Measurements from ENCODE around the gene MYL4.
"Not testable (repeated sequence)": the region's sequence is repeated elsewhere in the genome, so short reads cannot be mapped to it uniquely, and the experiment has no call there.

DNA sequence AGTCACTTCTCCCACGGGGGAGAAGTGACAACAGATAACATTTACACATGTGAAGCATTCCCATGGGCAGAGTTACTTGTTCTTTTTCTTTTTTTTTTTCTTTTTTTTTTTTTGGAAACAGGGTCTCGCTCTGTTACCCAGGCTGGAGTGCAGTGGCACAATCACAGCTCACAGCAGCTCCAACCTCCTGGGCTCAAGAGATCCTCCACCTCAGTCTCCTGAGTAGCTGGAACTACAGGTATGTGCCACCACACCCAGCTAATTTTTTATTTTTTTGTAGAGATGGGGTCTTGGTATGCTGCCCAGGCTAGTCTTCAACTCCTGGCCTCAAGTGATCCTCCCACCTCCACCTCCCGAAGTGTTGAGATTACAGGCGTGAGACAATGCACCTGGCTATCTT, 40.3 kb upstream of the MYL4 start:
- TF ChIP-seq, protein P1, sequence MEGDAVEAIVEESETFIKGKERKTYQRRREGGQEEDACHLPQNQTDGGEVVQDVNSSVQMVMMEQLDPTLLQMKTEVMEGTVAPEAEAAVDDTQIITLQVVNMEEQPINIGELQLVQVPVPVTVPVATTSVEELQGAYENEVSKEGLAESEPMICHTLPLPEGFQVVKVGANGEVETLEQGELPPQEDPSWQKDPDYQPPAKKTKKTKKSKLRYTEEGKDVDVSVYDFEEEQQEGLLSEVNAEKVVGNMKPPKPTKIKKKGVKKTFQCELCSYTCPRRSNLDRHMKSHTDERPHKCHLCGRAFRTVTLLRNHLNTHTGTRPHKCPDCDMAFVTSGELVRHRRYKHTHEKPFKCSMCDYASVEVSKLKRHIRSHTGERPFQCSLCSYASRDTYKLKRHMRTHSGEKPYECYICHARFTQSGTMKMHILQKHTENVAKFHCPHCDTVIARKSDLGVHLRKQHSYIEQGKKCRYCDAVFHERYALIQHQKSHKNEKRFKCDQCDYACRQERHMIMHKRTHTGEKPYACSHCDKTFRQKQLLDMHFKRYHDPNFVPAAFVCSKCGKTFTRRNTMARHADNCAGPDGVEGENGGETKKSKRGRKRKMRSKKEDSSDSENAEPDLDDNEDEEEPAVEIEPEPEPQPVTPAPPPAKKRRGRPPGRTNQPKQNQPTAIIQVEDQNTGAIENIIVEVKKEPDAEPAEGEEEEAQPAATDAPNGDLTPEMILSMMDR (IDR thresholded peaks at IDR 0.05) = not testable (repeated sequence)
- not testable (repeated sequence) for TF ChIP-seq POLR2A (IDR thresholded peaks at IDR 0.05)

All from testis (tissue), 2 donors.